Measurements from ENCODE around the gene RSPRY1.

GRCh38 chr16:57233944-57234706 lies 48.0 kb downstream of the RSPRY1 start:
- TF ChIP-seq RAD21 (IDR thresholded peaks at IDR 0.05; ENCODE audit: low read depth): no peak
- no peak for TF ChIP-seq YY1 (IDR thresholded peaks at IDR 0.05; ENCODE audit: low read depth)
- TF ChIP-seq CEBPB (IDR thresholded peaks at IDR 0.05): no peak
- no peak for TF ChIP-seq TAF1 (IDR thresholded peaks at IDR 0.05; ENCODE audit: low read depth)
- no peak for TF ChIP-seq REST (IDR thresholded peaks at IDR 0.05; ENCODE audit: low read depth)
- TF ChIP-seq TCF12 (IDR thresholded peaks at IDR 0.05; ENCODE audit: low read depth): no peak
- no peak for TF ChIP-seq TEAD4 (IDR thresholded peaks at IDR 0.05)
- TF ChIP-seq ZBTB7A (IDR thresholded peaks at IDR 0.05; ENCODE audit: low read depth): no peak
- no peak for TF ChIP-seq EP300 (IDR thresholded peaks at IDR 0.05; ENCODE audit: borderline replicate concordance)
- TF ChIP-seq MAX (IDR thresholded peaks at IDR 0.05): no peak
- no peak for TF ChIP-seq USF1 (IDR thresholded peaks at IDR 0.05)
- TF ChIP-seq CREB1 (IDR thresholded peaks at IDR 0.05; ENCODE audit: low read depth): no peak
